ENCODE measurements around the gene SLC6A6.
A peak's percentile ranks its signal among the peaks of the same experiment; 100 is the strongest.

The SLC6A6 gene

GRCh38 chr3:14439501-14440167, 37.2 kb downstream of the SLC6A6 start:
- H3K4ac ChIP-seq (ENCODE audit: low read depth, low read length), result no peak overlapping the region
- no peak overlapping the region for H3K4me3 ChIP-seq (ENCODE audit: low read depth, low read length)
- H3K79me2 ChIP-seq (ENCODE audit: control insufficient read depth, insufficient read depth, low read length, poor library complexity), result peaks cover 5% of the 10 kb centered on the region
- no peak overlapping the region for H4K91ac ChIP-seq (ENCODE audit: low read depth, low read length)
- H3K18ac ChIP-seq (ENCODE audit: low read length), result no peak overlapping the region
- H3K79me1 ChIP-seq (ENCODE audit: low read length), result peaks cover 5% of the 10 kb centered on the region
- no peak overlapping the region for H3K27ac ChIP-seq (ENCODE audit: low read depth, low read length)
- H2AFZ ChIP-seq (ENCODE audit: insufficient read depth, low read length, poor library complexity), result no peak overlapping the region
- no peak overlapping the region for H3K9ac ChIP-seq (ENCODE audit: low read length)
- H4K12ac ChIP-seq (ENCODE audit: low read depth, low read length), result no peak overlapping the region
- H3K4me2 ChIP-seq (ENCODE audit: low read length), result no peak overlapping the region
- H3K14ac ChIP-seq (ENCODE audit: low read length), result no peak overlapping the region
- H2BK120ac ChIP-seq (ENCODE audit: insufficient read depth, low read length, poor library complexity), result no peak overlapping the region
- no peak overlapping the region for H2AK5ac ChIP-seq (ENCODE audit: low read length)
- H3K36me3 ChIP-seq (ENCODE audit: control insufficient read depth in 1 of 2, insufficient read depth in 2 of 2, low read length in 2 of 2), result peaks cover 14 to 15% of the 10 kb centered on the region in 2 experiments
- no peak overlapping the region for H2BK12ac ChIP-seq (ENCODE audit: low read length)
- DNase-seq, result peak in 1 of 2 donors; percentile 28
- no peaks in the 10 kb centered on the region for H3K9me3 ChIP-seq (ENCODE audit: insufficient read depth, low read depth, low read length)
- peaks cover 13 to 17% of the 10 kb centered on the region in 2 experiments for H3K4me1 ChIP-seq (ENCODE audit: control insufficient read depth in 1 of 2, insufficient read depth in 2 of 2, low read length in 2 of 2)
- H3K27me3 ChIP-seq (ENCODE audit: insufficient read depth, low read length), result no peaks in the 10 kb centered on the region
- WGBS (ENCODE audit: extremely low coverage, insufficient coverage, insufficient read length), result no CpG with 5 or more reads among the region's 13 CpGs
- H4K8ac ChIP-seq (ENCODE audit: low read depth, low read length), result no peak overlapping the region
- no peak overlapping the region for H3K23ac ChIP-seq (ENCODE audit: low read length)
- no peak overlapping the region for H2BK5ac ChIP-seq (ENCODE audit: low read depth, low read length, poor library complexity)

GRCh38 chr3:14440168-14440518, 37.7 kb downstream of the SLC6A6 start:
- H3K36me3 ChIP-seq (ENCODE audit: control insufficient read depth in 1 of 2, insufficient read depth in 2 of 2, low read length in 2 of 2), result peaks cover 13 to 15% of the 10 kb centered on the region in 2 experiments

GRCh38 chr3:14440531-14441239, 38.3 kb downstream of the SLC6A6 start:
- Histone ChIP-seq H3K79me1 (ENCODE audit: low read length) (no peaks in the 10 kb centered on the region), H3K4ac (ENCODE audit: low read depth, low read length) (no peak overlapping the region), H3K4me1 (ENCODE audit: control insufficient read depth in 1 of 2, insufficient read depth in 2 of 2, low read length in 2 of 2) (peaks cover 6 to 7% of the 10 kb centered on the region in 2 experiments), H4K91ac (ENCODE audit: low read depth, low read length) (no peak overlapping the region), H4K12ac (ENCODE audit: low read depth, low read length) (no peak overlapping the region), H3K79me2 (ENCODE audit: control insufficient read depth, insufficient read depth, low read length, poor library complexity) (peaks cover 4% of the 10 kb centered on the region), H3K36me3 (ENCODE audit: control insufficient read depth in 1 of 2, insufficient read depth in 2 of 2, low read length in 2 of 2) (peaks cover 17 to 18% of the 10 kb centered on the region in 2 experiments), H2AFZ (ENCODE audit: insufficient read depth, low read length, poor library complexity) (no peak overlapping the region), H2BK120ac (ENCODE audit: insufficient read depth, low read length, poor library complexity) (no peak overlapping the region), H2BK5ac (ENCODE audit: low read depth, low read length, poor library complexity) (no peak overlapping the region), H4K8ac (ENCODE audit: low read depth, low read length) (no peak overlapping the region), H3K9me3 (ENCODE audit: insufficient read depth, low read depth, low read length) (no peaks in the 10 kb centered on the region), H3K4me3 (ENCODE audit: low read depth, low read length) (no peak overlapping the region), H2AK5ac (ENCODE audit: low read length) (no peak overlapping the region), H3K18ac (ENCODE audit: low read length) (no peak overlapping the region), H3K27me3 (ENCODE audit: insufficient read depth, low read length) (no peaks in the 10 kb centered on the region), H2BK12ac (ENCODE audit: low read length) (no peak overlapping the region), H3K23ac (ENCODE audit: low read length) (no peak overlapping the region), H3K14ac (ENCODE audit: low read length) (no peak overlapping the region), H3K9ac (ENCODE audit: low read length) (no peak overlapping the region), H3K4me2 (ENCODE audit: low read length) (no peak overlapping the region), H3K27ac (ENCODE audit: low read depth, low read length) (no peak overlapping the region)
- WGBS (ENCODE audit: extremely low coverage, insufficient coverage, insufficient read length), result no CpG with 5 or more reads among the region's 11 CpGs
- DNase-seq, result no peak

More at GRCh38 chr3:14440168-14440518, 37.7 kb downstream of the SLC6A6 start:
- Histone ChIP-seq H2AK5ac (ENCODE audit: low read length) (no peak overlapping the region), H3K9ac (ENCODE audit: low read length) (no peak overlapping the region), H3K27ac (ENCODE audit: low read depth, low read length) (no peak overlapping the region), H3K14ac (ENCODE audit: low read length) (no peak overlapping the region), H4K91ac (ENCODE audit: low read depth, low read length) (no peak overlapping the region), H2BK120ac (ENCODE audit: insufficient read depth, low read length, poor library complexity) (no peak overlapping the region), H3K4me1 (ENCODE audit: control insufficient read depth in 1 of 2, insufficient read depth in 2 of 2, low read length in 2 of 2) (peaks cover 8 to 12% of the 10 kb centered on the region in 2 experiments), H3K4ac (ENCODE audit: low read depth, low read length) (no peak overlapping the region), H2AFZ (ENCODE audit: insufficient read depth, low read length, poor library complexity) (no peak overlapping the region), H2BK12ac (ENCODE audit: low read length) (no peak overlapping the region), H3K27me3 (ENCODE audit: insufficient read depth, low read length) (no peaks in the 10 kb centered on the region), H3K4me2 (ENCODE audit: low read length) (no peak overlapping the region), H3K4me3 (ENCODE audit: low read depth, low read length) (no peak overlapping the region), H2BK5ac (ENCODE audit: low read depth, low read length, poor library complexity) (no peak overlapping the region), H4K12ac (ENCODE audit: low read depth, low read length) (no peak overlapping the region), H3K23ac (ENCODE audit: low read length) (no peak overlapping the region), H3K79me2 (ENCODE audit: control insufficient read depth, insufficient read depth, low read length, poor library complexity) (peaks cover 4% of the 10 kb centered on the region), H4K8ac (ENCODE audit: low read depth, low read length) (no peak overlapping the region), H3K79me1 (ENCODE audit: low read length) (peaks cover under 1% of the 10 kb centered on the region), H3K18ac (ENCODE audit: low read length) (no peak overlapping the region), H3K9me3 (ENCODE audit: insufficient read depth, low read depth, low read length) (no peaks in the 10 kb centered on the region)
- no peak for DNase-seq
- no CpG with 5 or more reads among the region's 3 CpGs for WGBS (ENCODE audit: extremely low coverage, insufficient coverage, insufficient read length)

GRCh38 chr3:14441240-14441919, 39.0 kb downstream of the SLC6A6 start:
- Histone ChIP-seq H3K9ac (ENCODE audit: low read length) (no peak overlapping the region), H4K12ac (ENCODE audit: low read depth, low read length) (no peak overlapping the region), H3K27me3 (ENCODE audit: insufficient read depth, low read length) (no peaks in the 10 kb centered on the region), H2BK5ac (ENCODE audit: low read depth, low read length, poor library complexity) (no peak overlapping the region), H3K36me3 (ENCODE audit: control insufficient read depth in 1 of 2, insufficient read depth in 2 of 2, low read length in 2 of 2) (peaks cover 22 to 25% of the 10 kb centered on the region in 2 experiments), H3K4ac (ENCODE audit: low read depth, low read length) (peak overlapping the region; percentile 29), H2AK5ac (ENCODE audit: low read length) (no peak overlapping the region), H2BK120ac (ENCODE audit: insufficient read depth, low read length, poor library complexity) (no peak overlapping the region), H3K79me1 (ENCODE audit: low read length) (no peaks in the 10 kb centered on the region), H3K4me1 (ENCODE audit: control insufficient read depth in 1 of 2, insufficient read depth in 2 of 2, low read length in 2 of 2) (peaks cover 6% of the 10 kb centered on the region in 2 experiments), H2BK12ac (ENCODE audit: low read length) (no peak overlapping the region), H4K8ac (ENCODE audit: low read depth, low read length) (no peak overlapping the region), H2AFZ (ENCODE audit: insufficient read depth, low read length, poor library complexity) (no peak overlapping the region), H3K27ac (ENCODE audit: low read depth, low read length) (no peak overlapping the region), H4K91ac (ENCODE audit: low read depth, low read length) (peak overlapping the region; percentile 0), H3K18ac (ENCODE audit: low read length) (no peak overlapping the region), H3K79me2 (ENCODE audit: control insufficient read depth, insufficient read depth, low read length, poor library complexity) (peaks cover 2% of the 10 kb centered on the region), H3K4me2 (ENCODE audit: low read length) (no peak overlapping the region), H3K14ac (ENCODE audit: low read length) (no peak overlapping the region), H3K23ac (ENCODE audit: low read length) (no peak overlapping the region), H3K4me3 (ENCODE audit: low read depth, low read length) (no peak overlapping the region), H3K9me3 (ENCODE audit: insufficient read depth, low read depth, low read length) (no peaks in the 10 kb centered on the region)
- DNase-seq, result no peak
- no CpG with 5 or more reads among the region's 18 CpGs for WGBS (ENCODE audit: extremely low coverage, insufficient coverage, insufficient read length)
